Activated CD4-positive, alpha-beta memory T cell treated with anti-CD3 and anti-CD28 coated beads, Interleukin-2, amount 10 ng/mL, durations not matched to agents 7 days and 5 days (primary cell): ENCODE measurements around the gene HACD2. TPM values are rescaled to one million over a fixed set of nuclear protein-coding genes. Genes with fewer than 3 reads are reported as not detected.

ENCODE experiments used
- CTCF ChIA-PET: fragments of 350-600 bp; sonication (Branson Sonifier 250); formaldehyde crosslinking; loops from one replicate; lab custom pipeline; 2021; ENCODE audit warnings: antibody characterized with exemption, inconsistent platforms; lab: Charles Lee
- POLR2A ChIA-PET: fragments of 350-600 bp; sonication (Branson Sonifier 250); formaldehyde crosslinking; loops from one replicate; lab custom pipeline; 2021; ENCODE audit warnings: antibody characterized with exemption; lab: Charles Lee
- DNase-seq: peaks from one replicate; pipeline ENCODE4 v3.0.0-alpha.2; 2020
- H3K27ac Mint-ChIP-seq: one replicate; pipeline ENCODE4 v1.8.0; 2021; ENCODE audit warnings: mild to moderate bottlenecking, mixed read lengths
- H3K27me3 Mint-ChIP-seq: one replicate; pipeline ENCODE4 v1.8.0; 2021; ENCODE audit warnings: mixed read lengths
- H3K36me3 Mint-ChIP-seq: one replicate; pipeline ENCODE4 v1.8.0; 2021; ENCODE audit warnings: low read depth, mixed read lengths
- H3K4me1 Mint-ChIP-seq: one replicate; pipeline ENCODE4 v1.8.0; 2021; ENCODE audit warnings: mixed read lengths
- H3K4me3 Mint-ChIP-seq: one replicate; pipeline ENCODE4 v1.8.0; 2021; ENCODE audit warnings: mild to moderate bottlenecking, mixed read lengths
- H3K9me3 Mint-ChIP-seq: one replicate; pipeline ENCODE4 v1.8.0; 2021; ENCODE audit warnings: mixed read lengths
- total RNA-seq, 2 experiments: library from RNA; stranded (reverse); gene quantifications; one replicate each; pipeline ENCODE4 v1.2.3, GENCODE V29; 2021

HACD2 gene
- total RNA-seq, 2 experiments from 2014 or later: 21.0 to 23.2 TPM

- POLR2A ChIA-PET: no interaction called here
- Mint-ChIP-seq H3K4me3 (no peak overlapping the region), H3K27me3 (no peaks in the 10 kb centered on the region), H3K4me1 (peaks cover 44% of the 10 kb centered on the region), H3K27ac (no peak overlapping the region), H3K36me3 (peaks cover 24% of the 10 kb centered on the region), H3K9me3 (no peaks in the 10 kb centered on the region)
- no peak for DNase-seq
- CTCF ChIA-PET: interaction anchor here (0.9 kb wide), 1 partner anchor 37 kb away, joined by 3 read pairs; no protein-coding TSS in a partner anchor
These were observed 58.4 kb downstream of the HACD2 start for GRCh38 chr3:123526474-123526873.

GRCh38 chr3:123525433-123525832 lies 59.4 kb downstream of the HACD2 start:
- no peaks in the 10 kb centered on the region for H3K9me3 Mint-ChIP-seq
- POLR2A ChIA-PET: no interaction called here
- H3K36me3 Mint-ChIP-seq: peaks cover 24% of the 10 kb centered on the region
- CTCF ChIA-PET: no interaction called here
- no peak overlapping the region for H3K27ac Mint-ChIP-seq
- peaks cover 45% of the 10 kb centered on the region for H3K4me1 Mint-ChIP-seq
- no peak for DNase-seq
- H3K4me3 Mint-ChIP-seq: no peak overlapping the region
- no peaks in the 10 kb centered on the region for H3K27me3 Mint-ChIP-seq

GRCh38 chr3:123524981-123525380 lies 59.9 kb downstream of the HACD2 start:
- Mint-ChIP-seq H3K27ac (no peak overlapping the region), H3K4me1 (peaks cover 45% of the 10 kb centered on the region), H3K36me3 (peaks cover 24% of the 10 kb centered on the region), H3K9me3 (no peaks in the 10 kb centered on the region), H3K27me3 (no peaks in the 10 kb centered on the region), H3K4me3 (no peak overlapping the region)
- ChIA-PET CTCF (no interaction called here), POLR2A (no interaction called here)
- DNase-seq: no peak

- ChIA-PET CTCF (interaction anchor here (0.7 kb wide), 1 partner anchor 31 kb away, joined by 3 read pairs; no protein-coding TSS in a partner anchor), POLR2A (no interaction called here)
- Mint-ChIP-seq H3K4me3 (no peak overlapping the region), H3K4me1 (peaks cover 52% of the 10 kb centered on the region), H3K36me3 (peaks cover 24% of the 10 kb centered on the region), H3K27ac (no peak overlapping the region), H3K27me3 (no peaks in the 10 kb centered on the region), H3K9me3 (no peaks in the 10 kb centered on the region)
- DNase-seq: no peak
These were observed 61.8 kb downstream of the HACD2 start for GRCh38 chr3:123523023-123523412.

- Mint-ChIP-seq H3K4me3 (no peak overlapping the region), H3K27ac (no peak overlapping the region), H3K4me1 (peaks cover 52% of the 10 kb centered on the region), H3K9me3 (no peaks in the 10 kb centered on the region), H3K36me3 (peaks cover 19% of the 10 kb centered on the region), H3K27me3 (no peaks in the 10 kb centered on the region)
- ChIA-PET CTCF (interaction anchor here (0.7 kb wide), 1 partner anchor 31 kb away, joined by 3 read pairs; no protein-coding TSS in a partner anchor), POLR2A (no interaction called here)
- DNase-seq: no peak
These were observed 62.4 kb downstream of the HACD2 start for GRCh38 chr3:123522320-123523022.

GRCh38 chr3:123521179-123521969 lies 63.5 kb downstream of the HACD2 start:
- Mint-ChIP-seq H3K4me3 (no peak overlapping the region), H3K4me1 (peaks cover 43% of the 10 kb centered on the region), H3K36me3 (peaks cover 11% of the 10 kb centered on the region), H3K27ac (no peak overlapping the region), H3K27me3 (no peaks in the 10 kb centered on the region), H3K9me3 (no peaks in the 10 kb centered on the region)
- POLR2A ChIA-PET: no interaction called here
- CTCF ChIA-PET: no interaction called here
- no peak for DNase-seq

- DNase-seq: no peak
- no peaks in the 10 kb centered on the region for H3K27me3 Mint-ChIP-seq
- ChIA-PET CTCF (no interaction called here), POLR2A (no interaction called here)
- H3K27ac Mint-ChIP-seq: no peak overlapping the region
- no peak overlapping the region for H3K4me3 Mint-ChIP-seq
- H3K9me3 Mint-ChIP-seq: no peaks in the 10 kb centered on the region
- peaks cover 7% of the 10 kb centered on the region for H3K36me3 Mint-ChIP-seq
- peaks cover 38% of the 10 kb centered on the region for H3K4me1 Mint-ChIP-seq
These were observed 64.2 kb downstream of the HACD2 start for GRCh38 chr3:123520656-123521055.

GRCh38 chr3:123518892-123519485 lies 65.9 kb downstream of the HACD2 start:
- H3K9me3 Mint-ChIP-seq: no peaks in the 10 kb centered on the region
- no peaks in the 10 kb centered on the region for H3K27me3 Mint-ChIP-seq
- ChIA-PET CTCF (interaction anchor here (0.7 kb wide), 1 partner anchor 32 kb away, joined by 4 read pairs; no protein-coding TSS in a partner anchor), POLR2A (no interaction called here)
- H3K27ac Mint-ChIP-seq: no peak overlapping the region
- H3K4me1 Mint-ChIP-seq: peaks cover 26% of the 10 kb centered on the region
- no peak overlapping the region for H3K4me3 Mint-ChIP-seq
- DNase-seq: no peak
- H3K36me3 Mint-ChIP-seq: peaks cover 4% of the 10 kb centered on the region

- H3K27ac Mint-ChIP-seq: no peak overlapping the region
- DNase-seq: no peak
- no peak overlapping the region for H3K4me3 Mint-ChIP-seq
- H3K36me3 Mint-ChIP-seq: no peaks in the 10 kb centered on the region
- H3K9me3 Mint-ChIP-seq: no peaks in the 10 kb centered on the region
- CTCF ChIA-PET: no interaction called here
- no peaks in the 10 kb centered on the region for H3K27me3 Mint-ChIP-seq
- H3K4me1 Mint-ChIP-seq: no peaks in the 10 kb centered on the region
- POLR2A ChIA-PET: no interaction called here
These were observed 73.1 kb downstream of the HACD2 start for GRCh38 chr3:123511726-123512125.

GRCh38 chr3:123511084-123511483 lies 73.8 kb downstream of the HACD2 start:
- Mint-ChIP-seq H3K9me3 (no peaks in the 10 kb centered on the region), H3K36me3 (no peaks in the 10 kb centered on the region), H3K4me3 (no peak overlapping the region), H3K4me1 (no peaks in the 10 kb centered on the region), H3K27ac (no peak overlapping the region), H3K27me3 (no peaks in the 10 kb centered on the region)
- POLR2A ChIA-PET: no interaction called here
- CTCF ChIA-PET: no interaction called here
- DNase-seq: no peak

- ChIA-PET POLR2A (no interaction called here), CTCF (no interaction called here)
- no peaks in the 10 kb centered on the region for H3K36me3 Mint-ChIP-seq
- H3K27me3 Mint-ChIP-seq: no peaks in the 10 kb centered on the region
- H3K4me3 Mint-ChIP-seq: no peak overlapping the region
- no peaks in the 10 kb centered on the region for H3K9me3 Mint-ChIP-seq
- H3K4me1 Mint-ChIP-seq: no peaks in the 10 kb centered on the region
- no peak overlapping the region for H3K27ac Mint-ChIP-seq
- no peak for DNase-seq
These were observed 76.7 kb downstream of the HACD2 start for GRCh38 chr3:123508178-123508577.

GRCh38 chr3:123505820-123506219 lies 79.0 kb downstream of the HACD2 start:
- H3K4me3 Mint-ChIP-seq: no peak overlapping the region
- ChIA-PET POLR2A (no interaction called here), CTCF (no interaction called here)
- H3K27me3 Mint-ChIP-seq: no peaks in the 10 kb centered on the region
- H3K9me3 Mint-ChIP-seq: no peaks in the 10 kb centered on the region
- no peak for DNase-seq
- H3K4me1 Mint-ChIP-seq: no peaks in the 10 kb centered on the region
- H3K27ac Mint-ChIP-seq: no peak overlapping the region
- no peaks in the 10 kb centered on the region for H3K36me3 Mint-ChIP-seq

- Mint-ChIP-seq H3K4me3 (no peak overlapping the region), H3K27me3 (no peaks in the 10 kb centered on the region), H3K27ac (no peak overlapping the region), H3K4me1 (no peaks in the 10 kb centered on the region), H3K9me3 (no peaks in the 10 kb centered on the region), H3K36me3 (no peaks in the 10 kb centered on the region)
- ChIA-PET POLR2A (no interaction called here), CTCF (interaction anchor here (1.1 kb wide), 1 partner anchor 217 kb away, joined by 4 read pairs; no protein-coding TSS in a partner anchor)
- no peak for DNase-seq
These were observed 81.7 kb downstream of the HACD2 start for GRCh38 chr3:123503203-123503602.
